ENCODE measurements around the gene BBS2. TPM values are rescaled to one million over a fixed set of nuclear protein-coding genes. Genes with fewer than 3 reads are reported as not detected.
"Not testable (repeated sequence)": the region's sequence is repeated elsewhere in the genome, so short reads cannot be mapped to it uniquely, and the experiment has no call there.

The BBS2 gene
- total RNA-seq, 2 experiments from 2014 or later = 10.7 to 14.0 TPM

DNA sequence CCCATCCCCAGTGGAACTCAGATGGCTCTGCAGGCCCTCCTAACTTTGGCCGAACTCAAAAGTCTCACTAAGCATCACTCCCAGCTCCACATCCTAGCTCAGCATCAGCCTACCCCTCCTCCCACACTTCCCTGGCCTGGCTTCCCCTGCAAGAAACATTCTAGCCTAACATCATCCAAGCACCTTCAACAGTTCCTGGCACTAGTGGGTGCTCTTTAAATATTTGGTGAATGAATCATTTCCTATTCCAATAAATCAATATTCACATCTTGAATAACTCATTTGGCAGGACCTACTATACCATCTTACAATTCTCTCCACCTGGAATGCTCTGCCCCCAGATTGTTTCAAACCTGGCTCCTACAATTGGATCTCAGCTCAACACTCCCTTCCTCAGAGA lies 11.0 kb upstream of the BBS2 start:
- ChIA-PET POLR2A (no interaction called here), CTCF (no interaction called here)

DNA sequence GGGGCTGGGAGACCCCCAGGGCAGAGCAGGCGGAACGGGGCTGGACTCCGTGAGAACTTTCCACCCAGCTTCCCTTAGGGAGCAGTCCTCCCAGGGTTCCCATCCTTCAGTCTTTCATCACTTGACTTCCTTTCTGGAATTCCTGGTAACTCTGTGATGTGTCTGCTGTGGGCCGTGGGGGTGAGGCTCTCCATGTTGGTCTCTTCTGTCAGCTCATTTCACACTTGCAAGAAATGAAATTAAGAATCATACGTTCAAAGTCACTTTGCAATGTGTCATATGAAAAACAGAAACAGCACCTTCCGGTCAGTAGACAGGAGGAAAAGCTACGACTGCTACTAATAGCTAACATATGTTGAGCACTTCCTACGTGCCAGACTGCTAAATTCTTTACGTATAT lies 5.4 kb upstream of the BBS2 start:
- POLR2A ChIA-PET = interaction anchor here (0.5 kb wide), 1 partner anchor 33 kb away, joined by 3 read pairs; no protein-coding TSS in a partner anchor
- CTCF ChIA-PET = interaction anchor here (0.6 kb wide), 1 partner anchor 683 kb away, joined by 4 read pairs; no protein-coding TSS in a partner anchor

GRCh38 chr16:56520251-56520577 lies 390 bp upstream of the BBS2 start:
- POLR2A ChIA-PET = interaction anchor here (0.6 to 1.0 kb wide), 2 partner anchors 44 to 71 kb away, joined by 3 to 5 read pairs; no protein-coding TSS in a partner anchor
- CTCF ChIA-PET = interaction anchor here (1.4 kb wide), 1 partner anchor 181 kb away, joined by 3 read pairs; no protein-coding TSS in a partner anchor

GRCh38 chr16:56518425-56518824 lies 1.4 kb downstream of the BBS2 start:
- ChIA-PET CTCF (interaction anchor here (0.5 to 3.2 kb wide), 4 partner anchors 82 to 349 kb away, joined by 3 to 10 read pairs (median 4); no protein-coding TSS in a partner anchor), POLR2A (no interaction called here)

- POLR2A ChIA-PET = no interaction called here
- CTCF ChIA-PET = interaction anchor here (0.6 to 3.2 kb wide), 3 partner anchors 17 to 350 kb away, joined by 3 to 10 read pairs (median 4); no protein-coding TSS in a partner anchor
Observed at GRCh38 chr16:56517206-56517605, 2.6 kb downstream of the BBS2 start.

DNA sequence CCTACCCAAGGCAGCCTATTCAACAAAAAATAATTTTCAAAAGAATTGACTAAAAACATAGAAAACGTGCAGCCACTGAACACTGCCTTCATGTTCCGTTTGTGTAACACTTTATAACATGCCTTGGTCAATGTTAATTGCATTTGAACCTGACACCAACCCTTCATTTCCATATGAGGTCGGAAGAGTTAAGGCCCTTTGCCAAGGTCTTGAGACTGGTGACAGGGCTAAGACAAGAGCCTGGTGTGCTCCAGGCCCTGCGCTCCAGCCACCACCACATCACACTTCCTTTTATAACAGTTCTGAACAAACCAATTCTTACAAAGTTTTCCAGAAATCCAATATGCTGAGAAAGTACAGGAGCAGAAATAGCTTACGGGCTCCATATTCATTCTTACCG lies 4.2 kb downstream of the BBS2 start:
- ChIA-PET CTCF (interaction anchor here (3.2 kb wide), 1 partner anchor 186 kb away, joined by 10 read pairs; no protein-coding TSS in a partner anchor), POLR2A (no interaction called here)

GRCh38 chr16:56514845-56515244 lies 5.0 kb downstream of the BBS2 start:
- ChIA-PET CTCF (no interaction called here), POLR2A (no interaction called here)

GRCh38 chr16:56513972-56514371 lies 5.9 kb downstream of the BBS2 start:
- CTCF ChIA-PET = interaction anchor here (2.0 kb wide), 1 partner anchor 188 kb away, joined by 8 read pairs; no protein-coding TSS in a partner anchor
- POLR2A ChIA-PET = no interaction called here

DNA sequence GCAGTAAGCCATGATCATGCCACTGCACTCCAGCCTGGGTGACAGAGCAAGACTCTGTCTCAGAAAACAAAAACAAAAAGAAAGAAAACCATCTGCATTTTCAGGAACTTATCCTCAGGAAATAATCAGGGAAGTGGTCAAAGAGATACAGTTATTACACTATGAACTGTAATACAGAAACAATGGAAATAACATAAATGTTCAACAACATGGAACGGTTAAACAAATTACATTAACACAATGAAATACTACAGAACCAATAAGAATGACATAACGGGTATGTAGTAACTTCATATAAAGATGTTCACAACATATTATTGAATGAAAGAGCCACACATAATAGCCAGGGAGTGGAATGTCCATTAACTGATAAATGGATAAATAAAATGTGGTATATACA lies 6.7 kb downstream of the BBS2 start:
- POLR2A ChIA-PET = no interaction called here
- CTCF ChIA-PET = interaction anchor here (2.0 kb wide), 1 partner anchor 189 kb away, joined by 8 read pairs; no protein-coding TSS in a partner anchor

DNA sequence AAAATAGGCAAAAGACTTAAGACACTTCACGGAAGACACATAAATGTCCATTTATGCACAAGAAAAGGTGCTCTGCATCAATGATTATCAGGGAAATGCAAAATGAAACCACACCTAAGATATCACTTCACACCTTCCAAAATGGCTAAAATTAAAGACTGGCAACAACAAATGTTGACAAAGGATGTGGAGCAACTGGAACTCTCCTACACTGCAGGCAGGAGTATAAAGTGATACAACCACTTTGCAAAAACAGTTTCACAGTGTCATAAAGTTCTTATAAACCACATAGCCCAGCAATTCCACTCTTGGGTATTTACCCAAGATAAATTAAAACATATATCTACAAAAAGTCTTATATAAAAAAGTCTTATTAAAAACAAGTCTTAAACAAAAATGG lies 7.8 kb downstream of the BBS2 start:
- ChIA-PET POLR2A (no interaction called here), CTCF (no interaction called here)

- ChIA-PET CTCF (no interaction called here), POLR2A (no interaction called here)
Observed at GRCh38 chr16:56510544-56510943, 9.3 kb downstream of the BBS2 start.

DNA sequence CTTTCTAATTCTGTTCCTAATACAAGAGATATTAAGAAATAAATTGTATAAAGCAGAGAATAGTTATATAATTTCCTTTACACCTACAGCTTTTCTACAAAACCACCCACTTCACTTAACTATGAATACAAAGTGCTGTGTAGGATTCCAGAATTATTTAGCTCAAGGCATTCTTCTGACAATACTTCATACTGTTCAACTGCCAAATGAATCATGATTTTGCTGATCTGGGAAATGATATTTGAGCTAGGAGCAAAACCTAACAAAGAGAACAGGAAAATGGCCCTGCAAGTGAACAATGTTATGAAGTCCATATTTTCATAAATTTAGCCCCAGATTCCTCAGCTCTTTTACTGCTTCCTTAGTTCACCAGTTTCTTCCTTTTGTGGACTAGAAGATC lies 12.9 kb downstream of the BBS2 start:
- CTCF ChIA-PET = no interaction called here
- POLR2A ChIA-PET = no interaction called here

DNA sequence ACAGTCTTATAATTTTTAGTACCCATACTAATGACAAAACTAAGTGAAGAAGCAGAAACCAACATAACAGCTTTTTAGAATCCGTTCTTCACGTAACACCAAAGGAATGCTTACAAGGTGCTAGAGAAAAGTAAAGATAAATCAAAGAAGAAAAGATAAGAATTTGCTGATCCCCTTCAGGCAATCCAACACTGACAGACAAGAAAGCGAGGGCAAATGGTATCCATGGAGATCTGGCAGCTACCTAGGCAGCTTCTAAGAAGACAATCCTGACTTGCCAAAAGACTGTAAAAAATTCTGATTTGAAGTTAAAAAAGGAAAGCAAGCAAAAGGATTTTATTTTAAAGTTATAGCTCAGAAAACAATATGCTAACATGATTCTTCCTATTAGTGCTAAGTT lies 14.6 kb downstream of the BBS2 start:
- POLR2A ChIA-PET = no interaction called here
- CTCF ChIA-PET = no interaction called here

GRCh38 chr16:56493815-56494214 lies 26.0 kb downstream of the BBS2 start:
- ChIA-PET CTCF (no interaction called here), POLR2A (no interaction called here)

- POLR2A ChIA-PET = no interaction called here
- CTCF ChIA-PET = no interaction called here
Observed at GRCh38 chr16:56493126-56493525, 26.7 kb downstream of the BBS2 start.

DNA sequence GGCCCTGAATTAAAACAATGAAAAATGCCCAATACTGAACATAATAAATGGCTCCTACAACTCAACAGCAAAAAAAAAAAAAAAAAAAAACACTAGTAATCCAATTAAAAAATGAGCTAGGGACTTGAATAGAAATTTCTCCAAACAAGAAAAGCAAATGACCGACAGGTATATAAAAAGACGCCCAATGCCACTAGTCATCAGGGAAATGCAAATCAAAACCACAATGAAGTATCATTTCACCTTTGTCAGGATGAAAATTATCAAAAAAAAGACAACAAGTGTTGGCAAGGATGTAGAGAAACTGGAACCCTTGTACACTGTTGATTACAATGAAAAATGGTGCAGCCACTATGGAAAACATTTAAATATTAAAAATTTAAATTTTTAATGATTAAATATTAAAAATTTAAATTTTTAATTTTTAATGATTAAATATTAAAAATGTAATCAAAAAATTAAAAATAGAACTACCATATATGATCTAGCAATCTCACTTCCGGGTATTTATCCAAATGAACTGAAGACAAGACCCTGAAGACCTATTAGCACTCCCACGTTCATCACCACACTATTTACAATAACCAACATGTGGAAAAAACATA lies 28.1 kb downstream of the BBS2 start:
- CTCF ChIA-PET = no interaction called here
- POLR2A ChIA-PET = no interaction called here

DNA sequence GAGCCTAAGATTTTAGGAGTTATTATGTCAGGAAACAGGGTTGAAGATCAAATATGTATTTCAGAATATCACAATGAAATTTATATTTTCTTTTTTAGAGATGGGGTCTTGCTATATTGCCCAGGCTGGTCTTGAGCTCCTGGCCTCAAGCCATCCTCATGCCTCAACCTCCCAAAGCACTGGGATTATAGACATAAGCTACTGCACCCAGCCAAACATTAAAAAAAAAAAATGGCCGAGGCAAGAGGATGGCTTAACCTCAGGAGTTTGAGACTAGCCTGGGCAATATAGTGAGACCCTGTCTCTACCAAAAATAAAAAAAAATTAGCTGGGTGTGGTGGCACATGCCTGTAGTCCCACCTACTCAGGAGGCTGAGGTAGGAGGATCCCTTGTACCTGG lies 31.0 kb downstream of the BBS2 start:
- POLR2A ChIA-PET, CTCF ChIA-PET: not testable (repeated sequence)

DNA sequence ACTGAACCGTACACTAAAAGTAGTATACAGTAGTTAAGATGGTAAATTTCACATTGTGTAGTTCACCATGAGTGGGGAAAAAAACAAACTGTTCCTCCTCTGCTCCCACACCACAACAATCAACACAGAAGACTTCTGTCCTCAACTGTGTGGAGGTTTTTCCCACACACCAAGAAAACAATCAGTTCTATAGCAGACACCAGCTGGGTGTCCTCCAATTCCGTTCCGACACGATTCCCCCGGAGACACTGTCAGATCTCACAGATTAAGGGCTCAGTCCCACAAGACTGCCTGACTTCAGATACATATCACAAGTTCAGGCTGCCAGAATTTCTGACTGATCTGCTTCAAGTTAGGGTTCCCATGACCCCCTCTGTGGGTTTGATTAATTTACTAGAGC lies 31.8 kb downstream of the BBS2 start:
- ChIA-PET CTCF (no interaction called here), POLR2A (no interaction called here)

GRCh38 chr16:56483394-56483793 lies 36.4 kb downstream of the BBS2 start:
- POLR2A ChIA-PET = no interaction called here
- CTCF ChIA-PET = no interaction called here

GRCh38 chr16:56482683-56483236 lies 37.1 kb downstream of the BBS2 start:
- ChIA-PET CTCF (no interaction called here), POLR2A (no interaction called here)

GRCh38 chr16:56481468-56482122 lies 38.2 kb downstream of the BBS2 start:
- CTCF ChIA-PET = no interaction called here
- POLR2A ChIA-PET = no interaction called here
